HEK293 (cell line): ENCODE results near the gene MRPS6.

Experiments used
- CTCF ChIA-PET: fragments of 350-600 bp; formaldehyde crosslinking; extraction: SDS; loops from one replicate; lab custom pipeline; 2021; ENCODE audit warnings: antibody characterized with exemption; lab: Yijun Ruan, JAX
- POLR2A ChIA-PET: fragments of 300-600 bp; formaldehyde crosslinking; extraction: SDS; loops from one replicate; lab custom pipeline; 2020; ENCODE audit warnings: antibody characterized with exemption, inconsistent platforms; lab: Yijun Ruan, JAX
- H3K27ac ChIP-seq: fragments of 200-500 bp; sonication (Bioruptor generic); 2 replicates; pipeline ENCODE4 v1.5.1; 2014; ENCODE audit warnings: low read depth, low read length, control low read depth, inconsistent platforms; ENCODE audit errors: extremely low read depth
- H3K36me3 ChIP-seq, 2 experiments: fragments of 200-500 bp in 1 of 2; sonication (Bioruptor generic) in 1 of 2; 1 replicate in 1 of 2; 2 replicates in 1 of 2; pipeline ENCODE4 v1.5.1; 2014 to 2017; ENCODE audit warnings: inconsistent platforms in 2 of 2, low read length in 2 of 2; ENCODE audit not compliant: control insufficient read depth in 2 of 2, insufficient read depth in 1 of 2
- H3K4me1 ChIP-seq: fragments of 200-500 bp; sonication (Bioruptor generic); 2 replicates; pipeline ENCODE4 v1.5.1; 2014; ENCODE audit warnings: mild to moderate bottlenecking, low read length, inconsistent platforms; ENCODE audit not compliant: control insufficient read depth, insufficient read depth
- H3K4me3 ChIP-seq: 2 replicates; pipeline ENCODE4 v1.5.1; 2011; ENCODE audit warnings: low read depth, mild to moderate bottlenecking, control low read depth, low read length, moderate library complexity
- H3K9me3 ChIP-seq: fragments of 200-500 bp; sonication (Bioruptor generic); 2 replicates; pipeline ENCODE4 v1.5.1; 2014; ENCODE audit warnings: low read depth, low read length, inconsistent platforms; ENCODE audit not compliant: control insufficient read depth, insufficient read depth
- KLF1 ChIP-seq: fragments of 450-650 bp; formaldehyde crosslinking; IDR thresholded peaks from 2 replicates; pipeline ENCODE4 v1.5.1; 2016; ENCODE audit warnings: missing biosample characterization, missing genetic modification characterization
- KLF8 ChIP-seq: fragments of 450-650 bp; formaldehyde crosslinking; IDR thresholded peaks from 2 replicates; pipeline ENCODE4 v1.5.1; 2016; ENCODE audit warnings: missing biosample characterization, missing genetic modification characterization
- MYNN ChIP-seq: fragments of 450-650 bp; formaldehyde crosslinking; IDR thresholded peaks from 2 replicates; pipeline ENCODE4 v1.5.1; 2016; ENCODE audit warnings: missing biosample characterization, missing genetic modification characterization, borderline replicate concordance
- PRDM10 ChIP-seq: fragments of 450-650 bp; formaldehyde crosslinking; IDR thresholded peaks from 2 replicates; pipeline ENCODE4 v1.5.1; 2016; ENCODE audit warnings: missing biosample characterization, missing genetic modification characterization
- SALL2 ChIP-seq: fragments of 450-650 bp; formaldehyde crosslinking; IDR thresholded peaks from 2 replicates; pipeline ENCODE4 v1.5.0; 2017; ENCODE audit warnings: missing biosample characterization, mild to moderate bottlenecking, missing genetic modification characterization, borderline replicate concordance
- SP7 ChIP-seq: fragments of 450-650 bp; formaldehyde crosslinking; IDR thresholded peaks from 2 replicates; pipeline ENCODE4 v1.5.1; 2016; ENCODE audit warnings: missing biosample characterization, missing genetic modification characterization
- WT1 ChIP-seq: fragments of 450-650 bp; formaldehyde crosslinking; IDR thresholded peaks from 2 replicates; pipeline ENCODE4 v1.5.1; 2016; ENCODE audit warnings: missing biosample characterization, missing genetic modification characterization
- YY1 ChIP-seq: fragments of 450-650 bp; formaldehyde crosslinking; IDR thresholded peaks from 2 replicates; pipeline ENCODE4 v1.5.1; 2018; ENCODE audit warnings: missing biosample characterization, missing genetic modification characterization
- ZBTB11 ChIP-seq: fragments of 450-650 bp; formaldehyde crosslinking; conservative IDR thresholded peaks from 2 replicates; pipeline ENCODE4 v1.5.1; 2016; ENCODE audit warnings: low read depth, missing biosample characterization, missing genetic modification characterization
- ZBTB21 ChIP-seq: fragments of 450-650 bp; formaldehyde crosslinking; IDR thresholded peaks from 2 replicates; pipeline ENCODE4 v1.5.1; 2017; ENCODE audit warnings: missing biosample characterization, missing genetic modification characterization
- ZEB2 ChIP-seq: fragments of 450-650 bp; formaldehyde crosslinking; IDR thresholded peaks from 2 replicates; pipeline ENCODE4 v1.5.1; 2016; ENCODE audit warnings: missing biosample characterization, missing genetic modification characterization
- ZFP41 ChIP-seq: fragments of 450-650 bp; formaldehyde crosslinking; IDR thresholded peaks from 2 replicates; pipeline ENCODE4 v1.5.1; 2016; ENCODE audit warnings: missing biosample characterization, missing genetic modification characterization, borderline replicate concordance
- ZIC2 ChIP-seq: fragments of 450-650 bp; formaldehyde crosslinking; IDR thresholded peaks from 2 replicates; pipeline ENCODE4 v1.5.1; 2016; ENCODE audit warnings: missing biosample characterization, missing genetic modification characterization
- ZNF362 ChIP-seq: fragments of 450-650 bp; formaldehyde crosslinking; IDR thresholded peaks from 2 replicates; pipeline ENCODE4 v1.5.1; 2016; ENCODE audit warnings: missing biosample characterization, missing genetic modification characterization
- ZNF37A ChIP-seq: fragments of 450-650 bp; IDR thresholded peaks from 2 replicates; pipeline ENCODE4 v1.5.1; 2018; ENCODE audit warnings: missing biosample characterization, missing genetic modification characterization
- ZNF416 ChIP-seq: fragments of 450-650 bp; formaldehyde crosslinking; IDR thresholded peaks from 2 replicates; pipeline ENCODE4 v1.5.1; 2016; ENCODE audit warnings: missing biosample characterization, missing genetic modification characterization
- ZNF645 ChIP-seq: fragments of 450-650 bp; formaldehyde crosslinking; IDR thresholded peaks from 2 replicates; pipeline ENCODE4; 2016; ENCODE audit warnings: missing biosample characterization, missing genetic modification characterization
- ZNF664 ChIP-seq: fragments of 450-650 bp; formaldehyde crosslinking; IDR thresholded peaks from 2 replicates; pipeline ENCODE4 v1.5.1; 2016; ENCODE audit warnings: missing biosample characterization, missing genetic modification characterization
- ZNF677 ChIP-seq: fragments of 450-650 bp; IDR thresholded peaks from 2 replicates; pipeline ENCODE4 v1.5.0; 2018; ENCODE audit warnings: missing biosample characterization, mild to moderate bottlenecking, missing genetic modification characterization, moderate library complexity
- ZSCAN16 ChIP-seq: fragments of 450-650 bp; formaldehyde crosslinking; IDR thresholded peaks from 2 replicates; pipeline ENCODE4 v1.5.1; 2016; ENCODE audit warnings: missing biosample characterization, missing genetic modification characterization

MRPS6 gene

GRCh38 chr21:34024374-34024693, 49.0 kb upstream of the MRPS6 start:
- TF ChIP-seq ZNF677 (tag by site-specific recombination) (no peak), ZNF664 (tag by site-specific recombination) (no peak), SALL2 (tag by site-specific recombination) (no peak), KLF1 (tag by site-specific recombination) (no peak), ZBTB11 (tag by site-specific recombination) (no peak), ZSCAN16 (no peak)
- H3K36me3 ChIP-seq, result no peaks in the 10 kb centered on the region
- CTCF ChIA-PET, result interaction anchor here (0.6 to 3.2 kb wide), 5 partner anchors 16 to 323 kb away, joined by 3 to 11 read pairs (median 3); no protein-coding TSS in a partner anchor
- peaks cover 18% of the 10 kb centered on the region for H3K4me1 ChIP-seq
- no peak overlapping the region for H3K4me3 ChIP-seq
- H3K9me3 ChIP-seq, result no peaks in the 10 kb centered on the region; the same call in 1 of the 2 replicates
- POLR2A ChIA-PET, result interaction anchor here (0.5 kb wide), 1 partner anchor 119 kb away, joined by 3 read pairs; no protein-coding TSS in a partner anchor
- no peak overlapping the region for H3K27ac ChIP-seq

- H3K27ac ChIP-seq, result no peak overlapping the region
- CTCF ChIA-PET, result interaction anchor here (0.5 kb wide), 1 partner anchor 13 kb away, joined by 4 read pairs; no protein-coding TSS in a partner anchor
- H3K4me3 ChIP-seq, result no peak overlapping the region
- H3K36me3 ChIP-seq, result no peaks in the 10 kb centered on the region
- no peaks in the 10 kb centered on the region for H3K9me3 ChIP-seq
- POLR2A ChIA-PET, result no interaction called here
- TF ChIP-seq ZNF416 (tag by site-specific recombination) (no peak), ZNF37A (no peak), ZIC2 (tag by site-specific recombination) (peak; percentile 75), ZEB2 (tag by site-specific recombination) (no peak), ZNF645 (tag by site-specific recombination) (no peak), YY1 (tag by site-specific recombination) (no peak)
- H3K4me1 ChIP-seq, result peaks cover 6% of the 10 kb centered on the region; the same call in 1 of the 2 replicates
Measured at GRCh38 chr21:34027721-34028461, 45.5 kb upstream of the MRPS6 start.

GRCh38 chr21:34029743-34030528, 43.4 kb upstream of the MRPS6 start:
- Histone ChIP-seq H3K4me1 (no peaks in the 10 kb centered on the region), H3K4me3 (no peak overlapping the region), H3K36me3 (no peaks in the 10 kb centered on the region), H3K27ac (no peak overlapping the region), H3K9me3 (no peaks in the 10 kb centered on the region)
- POLR2A ChIA-PET, result interaction anchor here (0.5 kb wide), 1 partner anchor 13 kb away, joined by 3 read pairs; no protein-coding TSS in a partner anchor
- CTCF ChIA-PET, result interaction anchor here (0.7 to 3.7 kb wide), 3 partner anchors 44 to 332 kb away, joined by 3 to 14 read pairs (median 3); no protein-coding TSS in a partner anchor
- TF ChIP-seq PRDM10 (tag by site-specific recombination) (peak; percentile 93), MYNN (tag by site-specific recombination) (no peak), ZNF362 (tag by site-specific recombination) (peak; percentile 91), ZFP41 (tag by site-specific recombination) (no peak), KLF8 (peak; percentile 65; the same call in 1 of the 2 replicates), SP7 (tag by site-specific recombination) (peak; percentile 51; the same call in 1 of the 2 replicates), ZBTB21 (peak; percentile 93), WT1 (tag by site-specific recombination) (0 out of 2 replicates have a peak, but pooled peaks have one; percentile 11)
